ENCODE measurements around the gene DNAJC27. TPM values are rescaled to one million over a fixed set of nuclear protein-coding genes. Genes with fewer than 3 reads are reported as not detected.

The DNAJC27 gene
- total and polyA plus RNA-seq, 9 of the 15 experiments (the other 6 are each of a cell fraction or from before 2014, with no cell fraction given), result 0.53 to 5.9 (median 3.0) TPM

DNA sequence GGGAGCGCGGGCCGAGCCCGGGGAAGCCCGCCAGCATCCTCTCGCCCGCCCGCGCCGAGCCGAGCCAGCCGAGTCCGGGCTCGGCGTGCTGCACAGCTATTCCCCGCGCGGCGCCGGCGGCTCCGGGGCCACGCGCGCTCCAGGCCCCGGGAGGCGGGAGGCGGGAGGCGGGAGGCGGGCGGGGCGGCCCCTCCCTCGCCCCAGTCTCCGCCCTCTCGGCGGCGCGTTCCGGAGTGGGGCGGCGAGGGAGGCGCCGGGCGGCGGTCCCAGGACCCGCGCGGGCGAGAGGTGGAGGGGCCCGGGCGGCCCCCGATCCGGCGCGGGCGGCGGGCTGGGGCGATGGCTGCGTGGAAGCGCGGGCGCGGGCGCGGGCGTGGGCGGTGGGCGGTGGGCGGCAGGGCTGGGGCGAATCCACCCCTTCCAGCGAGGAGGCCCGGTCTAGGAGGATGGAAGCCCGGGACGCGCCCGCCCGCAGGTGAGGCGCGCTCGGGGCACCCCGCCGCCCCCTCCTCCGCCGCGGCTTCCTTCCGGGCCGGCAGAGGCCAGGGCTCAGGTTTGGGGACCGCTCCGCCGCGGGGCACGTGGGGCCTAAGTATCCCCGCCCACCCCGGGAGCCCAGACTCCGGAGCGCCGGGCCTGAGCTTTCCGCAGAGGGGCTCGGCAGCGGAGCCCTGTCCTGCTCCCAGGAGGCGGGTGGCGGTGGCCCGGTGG, 51.5 kb downstream of the DNAJC27 start, which contains the start of gene ADCY3 (continued):
- TF ChIP-seq, protein P1, sequence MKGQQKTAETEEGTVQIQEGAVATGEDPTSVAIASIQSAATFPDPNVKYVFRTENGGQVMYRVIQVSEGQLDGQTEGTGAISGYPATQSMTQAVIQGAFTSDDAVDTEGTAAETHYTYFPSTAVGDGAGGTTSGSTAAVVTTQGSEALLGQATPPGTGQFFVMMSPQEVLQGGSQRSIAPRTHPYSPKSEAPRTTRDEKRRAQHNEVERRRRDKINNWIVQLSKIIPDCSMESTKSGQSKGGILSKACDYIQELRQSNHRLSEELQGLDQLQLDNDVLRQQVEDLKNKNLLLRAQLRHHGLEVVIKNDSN (CRISPR knock-in tag; IDR thresholded peaks at IDR 0.05), result peak; percentile 77
- TF ChIP-seq NUFIP1 (IDR thresholded peaks at IDR 0.05; ENCODE audit: partially characterized antibody), result no peak
- TF ChIP-seq ZNF445 (CRISPR knock-in tag; IDR thresholded peaks at IDR 0.05; ENCODE audit: low read depth), result no peak
- no peak for TF ChIP-seq SUPT5H (IDR thresholded peaks at IDR 0.05)
- TF ChIP-seq, protein P2, sequence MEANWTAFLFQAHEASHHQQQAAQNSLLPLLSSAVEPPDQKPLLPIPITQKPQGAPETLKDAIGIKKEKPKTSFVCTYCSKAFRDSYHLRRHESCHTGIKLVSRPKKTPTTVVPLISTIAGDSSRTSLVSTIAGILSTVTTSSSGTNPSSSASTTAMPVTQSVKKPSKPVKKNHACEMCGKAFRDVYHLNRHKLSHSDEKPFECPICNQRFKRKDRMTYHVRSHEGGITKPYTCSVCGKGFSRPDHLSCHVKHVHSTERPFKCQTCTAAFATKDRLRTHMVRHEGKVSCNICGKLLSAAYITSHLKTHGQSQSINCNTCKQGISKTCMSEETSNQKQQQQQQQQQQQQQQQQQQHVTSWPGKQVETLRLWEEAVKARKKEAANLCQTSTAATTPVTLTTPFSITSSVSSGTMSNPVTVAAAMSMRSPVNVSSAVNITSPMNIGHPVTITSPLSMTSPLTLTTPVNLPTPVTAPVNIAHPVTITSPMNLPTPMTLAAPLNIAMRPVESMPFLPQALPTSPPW (CRISPR knock-in tag; IDR thresholded peaks at IDR 0.05), result peak; percentile 79
- peak; percentile 52 for TF ChIP-seq PCBP1 (IDR thresholded peaks at IDR 0.05; ENCODE audit: low read depth, low read length, poor library complexity, severe bottlenecking)
- TF ChIP-seq, protein P3, sequence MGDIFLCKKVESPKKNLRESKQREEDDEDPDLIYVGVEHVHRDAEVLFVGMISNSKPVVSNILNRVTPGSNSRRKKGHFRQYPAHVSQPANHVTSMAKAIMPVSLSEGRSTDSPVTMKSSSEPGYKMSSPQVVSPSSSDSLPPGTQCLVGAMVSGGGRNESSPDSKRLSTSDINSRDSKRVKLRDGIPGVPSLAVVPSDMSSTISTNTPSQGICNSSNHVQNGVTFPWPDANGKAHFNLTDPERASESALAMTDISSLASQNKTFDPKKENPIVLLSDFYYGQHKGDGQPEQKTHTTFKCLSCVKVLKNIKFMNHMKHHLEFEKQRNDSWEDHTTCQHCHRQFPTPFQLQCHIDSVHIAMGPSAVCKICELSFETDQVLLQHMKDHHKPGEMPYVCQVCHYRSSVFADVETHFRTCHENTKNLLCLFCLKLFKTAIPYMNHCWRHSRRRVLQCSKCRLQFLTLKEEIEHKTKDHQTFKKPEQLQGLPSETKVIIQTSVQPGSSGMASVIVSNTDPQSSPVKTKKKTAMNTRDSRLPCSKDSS (IDR thresholded peaks at IDR 0.05; ENCODE audit: low read depth, partially characterized antibody), result no peak
- TF ChIP-seq ZNF23 (CRISPR knock-in tag; IDR thresholded peaks at IDR 0.05), result no peak
- TF ChIP-seq SAFB (IDR thresholded peaks at IDR 0.05; ENCODE audit: borderline replicate concordance, low read depth, low read length), result peak; percentile 61; the same call in 1 of the 2 replicates
- TF ChIP-seq, protein P4, sequence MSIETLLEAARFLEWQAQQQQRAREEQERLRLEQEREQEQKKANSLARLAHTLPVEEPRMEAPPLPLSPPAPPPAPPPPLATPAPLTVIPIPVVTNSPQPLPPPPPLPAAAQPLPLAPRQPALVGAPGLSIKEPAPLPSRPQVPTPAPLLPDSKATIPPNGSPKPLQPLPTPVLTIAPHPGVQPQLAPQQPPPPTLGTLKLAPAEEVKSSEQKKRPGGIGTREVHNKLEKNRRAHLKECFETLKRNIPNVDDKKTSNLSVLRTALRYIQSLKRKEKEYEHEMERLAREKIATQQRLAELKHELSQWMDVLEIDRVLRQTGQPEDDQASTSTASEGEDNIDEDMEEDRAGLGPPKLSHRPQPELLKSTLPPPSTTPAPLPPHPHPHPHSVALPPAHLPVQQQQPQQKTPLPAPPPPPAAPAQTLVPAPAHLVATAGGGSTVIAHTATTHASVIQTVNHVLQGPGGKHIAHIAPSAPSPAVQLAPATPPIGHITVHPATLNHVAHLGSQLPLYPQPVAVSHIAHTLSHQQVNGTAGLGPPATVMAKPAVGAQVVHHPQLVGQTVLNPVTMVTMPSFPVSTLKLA (conservative IDR thresholded peaks at IDR 0.05), result peak; percentile 27 to 79; a peak in 2 of 4 replicates
- TF ChIP-seq, protein P5, sequence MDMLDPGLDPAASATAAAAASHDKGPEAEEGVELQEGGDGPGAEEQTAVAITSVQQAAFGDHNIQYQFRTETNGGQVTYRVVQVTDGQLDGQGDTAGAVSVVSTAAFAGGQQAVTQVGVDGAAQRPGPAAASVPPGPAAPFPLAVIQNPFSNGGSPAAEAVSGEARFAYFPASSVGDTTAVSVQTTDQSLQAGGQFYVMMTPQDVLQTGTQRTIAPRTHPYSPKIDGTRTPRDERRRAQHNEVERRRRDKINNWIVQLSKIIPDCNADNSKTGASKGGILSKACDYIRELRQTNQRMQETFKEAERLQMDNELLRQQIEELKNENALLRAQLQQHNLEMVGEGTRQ (CRISPR knock-in tag; IDR thresholded peaks at IDR 0.05), result peak; percentile 78
- TF ChIP-seq ZNF717 (CRISPR knock-in tag; IDR thresholded peaks at IDR 0.05), result no peak
- TF ChIP-seq SIN3A (IDR thresholded peaks at IDR 0.05; ENCODE audit: borderline replicate concordance in 2 of 2, control insufficient read depth in 1 of 2, low read depth in 2 of 2, low read length in 2 of 2), result peak; percentile 38 to 45; a peak in 1 of 4 replicates
- TF ChIP-seq MTA2 (IDR thresholded peaks at IDR 0.05; ENCODE audit: low read depth), result no peak
- TF ChIP-seq SMARCA4 (IDR thresholded peaks at IDR 0.05), result no peak
- TF ChIP-seq, protein P6, sequence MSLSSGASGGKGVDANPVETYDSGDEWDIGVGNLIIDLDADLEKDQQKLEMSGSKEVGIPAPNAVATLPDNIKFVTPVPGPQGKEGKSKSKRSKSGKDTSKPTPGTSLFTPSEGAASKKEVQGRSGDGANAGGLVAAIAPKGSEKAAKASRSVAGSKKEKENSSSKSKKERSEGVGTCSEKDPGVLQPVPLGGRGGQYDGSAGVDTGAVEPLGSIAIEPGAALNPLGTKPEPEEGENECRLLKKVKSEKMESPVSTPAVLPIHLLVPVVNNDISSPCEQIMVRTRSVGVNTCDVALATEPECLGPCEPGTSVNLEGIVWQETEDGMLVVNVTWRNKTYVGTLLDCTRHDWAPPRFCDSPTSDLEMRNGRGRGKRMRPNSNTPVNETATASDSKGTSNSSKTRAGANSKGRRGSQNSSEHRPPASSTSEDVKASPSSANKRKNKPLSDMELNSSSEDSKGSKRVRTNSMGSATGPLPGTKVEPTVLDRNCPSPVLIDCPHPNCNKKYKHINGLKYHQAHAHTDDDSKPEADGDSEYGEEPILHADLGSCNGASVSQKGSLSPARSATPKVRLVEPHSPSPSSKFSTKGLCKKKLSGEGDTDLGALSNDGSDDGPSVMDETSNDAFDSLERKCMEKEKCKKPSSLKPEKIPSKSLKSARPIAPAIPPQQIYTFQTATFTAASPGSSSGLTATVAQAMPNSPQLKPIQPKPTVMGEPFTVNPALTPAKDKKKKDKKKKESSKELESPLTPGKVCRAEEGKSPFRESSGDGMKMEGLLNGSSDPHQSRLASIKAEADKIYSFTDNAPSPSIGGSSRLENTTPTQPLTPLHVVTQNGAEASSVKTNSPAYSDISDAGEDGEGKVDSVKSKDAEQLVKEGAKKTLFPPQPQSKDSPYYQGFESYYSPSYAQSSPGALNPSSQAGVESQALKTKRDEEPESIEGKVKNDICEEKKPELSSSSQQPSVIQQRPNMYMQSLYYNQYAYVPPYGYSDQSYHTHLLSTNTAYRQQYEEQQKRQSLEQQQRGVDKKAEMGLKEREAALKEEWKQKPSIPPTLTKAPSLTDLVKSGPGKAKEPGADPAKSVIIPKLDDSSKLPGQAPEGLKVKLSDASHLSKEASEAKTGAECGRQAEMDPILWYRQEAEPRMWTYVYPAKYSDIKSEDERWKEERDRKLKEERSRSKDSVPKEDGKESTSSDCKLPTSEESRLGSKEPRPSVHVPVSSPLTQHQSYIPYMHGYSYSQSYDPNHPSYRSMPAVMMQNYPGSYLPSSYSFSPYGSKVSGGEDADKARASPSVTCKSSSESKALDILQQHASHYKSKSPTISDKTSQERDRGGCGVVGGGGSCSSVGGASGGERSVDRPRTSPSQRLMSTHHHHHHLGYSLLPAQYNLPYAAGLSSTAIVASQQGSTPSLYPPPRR (CRISPR knock-in tag; IDR thresholded peaks at IDR 0.05; ENCODE audit: borderline replicate concordance), result no peak

All from K562 (cell line).